Adrenal gland (tissue), 5 donors: Measurements from ENCODE around the gene TFPT.

Experiments used
- CTCF ChIP-seq, 6 experiments: fragments of 450-650 bp in 4 of 6; fragments of 200-600 bp in 2 of 6; sonication (generic) in 1 of 6; IDR thresholded peaks; 1 replicate in 5 of 6; 2 replicates in 1 of 6; pipeline versions ENCODE4 v1.5.1 to v1.8.0; 2016 to 2021; ENCODE audit warnings: antibody characterized with exemption in 6 of 6, mild to moderate bottlenecking in 2 of 6, moderate library complexity in 1 of 6
- POLR2A ChIP-seq, 2 donors: fragments of 450-650 bp; IDR thresholded peaks; one replicate each; pipeline ENCODE4 v1.6.1; 2017; ENCODE audit warnings: antibody characterized with exemption in 2 of 2, mild to moderate bottlenecking in 2 of 2, moderate library complexity in 1 of 2
- donor health status: DM: no; HTN: no; CAD: no.

DNA sequence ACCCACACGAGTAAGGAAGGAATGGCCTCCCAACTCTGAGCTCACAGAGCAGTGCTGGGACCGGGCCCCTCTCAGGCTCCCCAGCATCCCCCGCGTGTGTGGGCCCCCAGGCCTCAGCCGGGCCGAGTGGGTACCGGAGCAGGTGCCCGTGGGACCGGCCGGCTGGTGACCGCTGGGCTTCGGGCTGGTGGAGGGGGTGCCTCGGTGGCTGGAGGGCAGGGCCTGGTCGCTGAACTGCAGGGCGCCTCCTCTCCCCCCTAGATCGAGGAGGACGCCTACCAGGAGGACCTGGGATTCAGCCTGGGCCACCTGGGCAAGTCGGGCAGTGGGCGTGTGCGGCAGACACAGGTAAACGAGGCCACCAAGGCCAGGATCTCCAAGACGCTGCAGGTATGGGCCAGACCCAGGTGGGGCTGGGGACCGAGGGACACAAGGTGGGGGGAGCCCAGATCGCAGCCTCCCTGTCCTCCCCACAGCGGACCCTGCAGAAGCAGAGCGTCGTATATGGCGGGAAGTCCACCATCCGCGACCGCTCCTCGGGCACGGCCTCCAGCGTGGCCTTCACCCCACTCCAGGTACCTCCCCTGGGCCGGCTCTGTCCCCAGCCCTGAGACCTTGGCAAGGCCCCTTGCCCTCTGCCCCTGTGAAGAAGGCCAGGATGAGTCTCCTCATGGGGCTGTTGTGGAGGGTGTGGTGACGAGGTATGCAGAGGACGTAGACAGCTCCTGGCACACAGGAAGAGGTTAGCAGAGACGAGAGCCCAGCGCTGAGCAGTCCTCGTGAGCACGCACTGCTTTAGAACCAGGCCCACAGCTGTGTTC is 13.5 kb upstream of the TFPT start:
- TF ChIP-seq CTCF (IDR thresholded peaks at IDR 0.05): no peak
- TF ChIP-seq POLR2A (IDR thresholded peaks at IDR 0.05): no peak
